Right atrium auricular region (tissue), 2 donors: ENCODE results near the gene PNPLA1. TPM values are rescaled to one million over a fixed set of nuclear protein-coding genes. Genes with fewer than 3 reads are reported as not detected.

ENCODE experiments used
- DNase-seq: peaks from one replicate; pipeline ENCODE4 v3.0.0-alpha.2; 2019; ENCODE audit warnings: low spot score
- H3K27ac ChIP-seq, 2 donors: fragments of 200-600 bp; sonication (generic); 1 replicate in 1 of 2; 2 replicates in 1 of 2; pipeline ENCODE4 v1.5.1; 2016 to 2019
- H3K27me3 ChIP-seq, 2 donors: fragments of 200-600 bp; sonication (generic); one replicate each; pipeline versions ENCODE4 v1.5.1 to v1.6.0; 2017 to 2019
- H3K36me3 ChIP-seq: fragments of 200-600 bp; sonication (generic); one replicate; pipeline ENCODE4 v1.5.1; 2016
- H3K4me1 ChIP-seq, 2 donors: fragments of 200-600 bp; sonication (generic); one replicate each; pipeline versions ENCODE4 v1.5.1 to v1.6.0; 2017 to 2019
- H3K4me3 ChIP-seq, 2 donors: fragments of 200-600 bp; sonication (generic); 1 replicate in 1 of 2; 2 replicates in 1 of 2; pipeline ENCODE4 v1.5.1; 2017 to 2019; ENCODE audit warnings: mild to moderate bottlenecking in 1 of 2, moderate library complexity in 1 of 2
- H3K9me3 ChIP-seq, 2 donors: fragments of 200-600 bp; sonication (generic); one replicate each; pipeline ENCODE4 v1.5.1; 2019
- total RNA-seq, 2 donors: library from RNA; depleted of rRNA; stranded (reverse); fragments of >200 nt; gene quantifications; one replicate each; pipeline ENCODE4 v1.1.0, GENCODE V29; 2016
- TF ChIP-seq, protein P1 (sequence below), 2 donors: fragments of 200-600 bp; sonication (generic); IDR thresholded peaks; one replicate each; pipeline ENCODE4 v1.5.1; 2019; ENCODE audit warnings: antibody characterized with exemption in 2 of 2

PNPLA1 gene
- total RNA-seq, 2 donors from 2014 or later = 0.20 TPM; not detected in 1

DNA sequence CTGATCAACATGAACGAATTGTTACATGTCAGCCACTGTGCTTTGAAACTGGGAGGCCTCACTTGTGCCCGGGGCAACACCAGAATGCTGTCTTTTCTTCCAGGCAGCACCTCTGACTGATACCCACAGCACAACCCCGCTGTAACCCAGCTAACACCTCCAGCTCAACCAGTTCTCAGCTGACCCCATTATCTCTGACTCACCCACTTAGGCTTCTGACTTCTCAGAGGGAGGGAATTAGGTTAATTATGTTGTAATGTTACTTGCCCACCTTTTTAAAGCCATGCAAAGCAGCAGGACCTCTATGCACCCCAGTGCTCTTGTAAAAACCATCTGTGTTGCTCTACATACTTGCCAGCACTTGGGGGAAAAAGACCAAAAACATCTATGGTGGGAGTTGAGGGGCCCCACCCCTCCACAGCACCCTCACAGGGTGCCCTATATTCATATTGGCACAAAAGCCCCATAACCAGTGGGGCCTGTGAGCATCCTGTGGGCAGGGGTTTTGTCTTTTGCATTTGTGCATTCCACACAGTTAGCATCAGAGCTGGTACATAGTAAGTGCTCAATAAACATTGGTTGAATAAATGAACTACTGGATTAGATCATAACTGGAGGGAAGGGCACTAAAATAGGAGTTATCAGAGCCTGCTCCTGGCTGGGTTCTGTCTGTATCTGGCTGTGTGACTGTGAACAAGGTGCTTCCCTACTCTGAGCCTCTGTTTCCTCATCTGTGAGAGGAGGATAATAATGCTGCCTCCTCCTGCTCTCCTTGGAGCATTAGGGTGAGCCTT is 44.6 kb downstream of the PNPLA1 start:
- TF ChIP-seq, protein P1, sequence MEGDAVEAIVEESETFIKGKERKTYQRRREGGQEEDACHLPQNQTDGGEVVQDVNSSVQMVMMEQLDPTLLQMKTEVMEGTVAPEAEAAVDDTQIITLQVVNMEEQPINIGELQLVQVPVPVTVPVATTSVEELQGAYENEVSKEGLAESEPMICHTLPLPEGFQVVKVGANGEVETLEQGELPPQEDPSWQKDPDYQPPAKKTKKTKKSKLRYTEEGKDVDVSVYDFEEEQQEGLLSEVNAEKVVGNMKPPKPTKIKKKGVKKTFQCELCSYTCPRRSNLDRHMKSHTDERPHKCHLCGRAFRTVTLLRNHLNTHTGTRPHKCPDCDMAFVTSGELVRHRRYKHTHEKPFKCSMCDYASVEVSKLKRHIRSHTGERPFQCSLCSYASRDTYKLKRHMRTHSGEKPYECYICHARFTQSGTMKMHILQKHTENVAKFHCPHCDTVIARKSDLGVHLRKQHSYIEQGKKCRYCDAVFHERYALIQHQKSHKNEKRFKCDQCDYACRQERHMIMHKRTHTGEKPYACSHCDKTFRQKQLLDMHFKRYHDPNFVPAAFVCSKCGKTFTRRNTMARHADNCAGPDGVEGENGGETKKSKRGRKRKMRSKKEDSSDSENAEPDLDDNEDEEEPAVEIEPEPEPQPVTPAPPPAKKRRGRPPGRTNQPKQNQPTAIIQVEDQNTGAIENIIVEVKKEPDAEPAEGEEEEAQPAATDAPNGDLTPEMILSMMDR (IDR thresholded peaks at IDR 0.05) = no peak
- no peak for DNase-seq
- no peaks in the 10 kb centered on the region for H3K27me3 ChIP-seq

GRCh38 chr6:36315921-36316320 is 46.1 kb downstream of the PNPLA1 start:
- peak overlapping the region in 1 of 2 donors; percentile 21 for H3K27ac ChIP-seq
- no peaks in the 10 kb centered on the region for H3K36me3 ChIP-seq
- H3K27me3 ChIP-seq = no peaks in the 10 kb centered on the region
- H3K9me3 ChIP-seq = no peaks in the 10 kb centered on the region
- H3K4me3 ChIP-seq = no peak overlapping the region
- no peak for DNase-seq
- TF ChIP-seq, protein P1 (IDR thresholded peaks at IDR 0.05) = no peak
- H3K4me1 ChIP-seq = no peaks in the 10 kb centered on the region

More for the DNA sequence above, 44.6 kb downstream of the PNPLA1 start:
- no peaks in the 10 kb centered on the region for H3K4me1 ChIP-seq
- no peaks in the 10 kb centered on the region for H3K9me3 ChIP-seq
- H3K27ac ChIP-seq = peak overlapping the region in 1 of 2 donors; percentile 31
- H3K36me3 ChIP-seq = no peaks in the 10 kb centered on the region
- H3K4me3 ChIP-seq = no peak overlapping the region

DNA sequence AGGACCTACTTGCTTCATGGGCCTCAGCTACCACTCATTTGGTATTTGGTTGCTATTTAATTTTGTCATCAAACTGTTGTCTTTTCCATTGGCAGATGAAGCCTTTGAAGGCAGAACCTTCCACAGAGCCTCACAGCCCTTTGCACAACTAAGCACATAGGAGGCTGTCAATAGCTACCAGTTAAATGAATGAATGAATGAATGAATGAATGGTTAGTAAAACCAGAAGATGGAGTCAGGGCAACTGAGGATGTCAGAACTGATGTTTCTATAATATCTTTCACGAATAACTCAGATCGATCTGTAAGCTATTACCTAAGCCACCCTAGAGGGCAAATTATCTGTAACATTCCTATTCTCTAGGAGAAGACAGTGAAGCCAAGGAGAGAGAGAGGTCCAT is 47.8 kb downstream of the PNPLA1 start:
- TF ChIP-seq, protein P1 (IDR thresholded peaks at IDR 0.05) = no peak
- Histone ChIP-seq H3K36me3 (no peaks in the 10 kb centered on the region), H3K9me3 (no peaks in the 10 kb centered on the region), H3K27ac (no peak overlapping the region), H3K4me3 (no peak overlapping the region), H3K4me1 (no peaks in the 10 kb centered on the region), H3K27me3 (no peaks in the 10 kb centered on the region)
- no peak for DNase-seq

DNA sequence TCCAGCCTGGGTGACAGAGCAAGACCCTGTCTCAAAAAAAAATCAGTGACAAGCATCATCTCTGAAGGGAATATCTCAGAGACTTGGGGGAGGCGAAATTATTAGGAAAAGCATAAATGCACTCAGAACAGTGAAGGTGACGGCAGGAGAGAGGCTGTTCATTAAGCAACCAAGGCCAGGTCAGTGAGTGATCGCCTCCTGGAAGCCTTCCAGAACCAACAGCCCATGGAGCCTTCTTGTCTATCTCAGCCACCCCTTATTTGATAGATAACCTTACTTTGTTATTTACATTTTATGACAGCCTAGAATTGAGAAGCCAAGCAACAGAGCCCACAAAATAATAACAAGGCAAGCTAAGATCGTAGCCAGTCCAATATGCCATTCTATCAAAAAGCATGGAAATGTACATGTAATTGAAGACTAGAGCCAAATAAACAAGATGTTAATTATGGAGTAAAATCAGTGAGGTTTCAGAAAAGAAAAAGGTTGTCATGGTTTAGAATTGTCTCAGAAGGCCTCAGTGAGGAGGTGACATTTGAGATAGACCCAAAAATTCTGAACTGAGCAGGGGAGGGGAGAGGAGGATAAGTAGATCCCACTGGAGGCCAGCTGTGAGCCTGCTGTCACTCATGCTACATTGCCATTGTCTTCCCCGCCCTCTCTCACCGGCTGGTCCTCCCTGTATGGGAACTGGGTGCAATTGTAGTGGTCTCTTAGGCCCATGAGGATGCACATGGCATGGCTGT is 49.0 kb downstream of the PNPLA1 start:
- H3K4me1 ChIP-seq = no peaks in the 10 kb centered on the region
- TF ChIP-seq, protein P1 (IDR thresholded peaks at IDR 0.05) = no peak
- DNase-seq = no peak
- no peak overlapping the region for H3K4me3 ChIP-seq
- H3K36me3 ChIP-seq = no peaks in the 10 kb centered on the region
- no peaks in the 10 kb centered on the region for H3K27me3 ChIP-seq
- H3K27ac ChIP-seq = no peak overlapping the region
- H3K9me3 ChIP-seq = no peaks in the 10 kb centered on the region

- TF ChIP-seq, protein P1 (IDR thresholded peaks at IDR 0.05) = no peak
- Histone ChIP-seq H3K4me1 (no peaks in the 10 kb centered on the region), H3K4me3 (no peak overlapping the region), H3K27ac (no peak overlapping the region), H3K9me3 (no peaks in the 10 kb centered on the region), H3K36me3 (no peaks in the 10 kb centered on the region), H3K27me3 (no peaks in the 10 kb centered on the region)
- DNase-seq = no peak
These were observed 49.5 kb downstream of the PNPLA1 start for GRCh38 chr6:36319436-36319762.
